H1 (cell line): ENCODE measurements around the gene BABAM2. TPM values are rescaled to one million over a fixed set of nuclear protein-coding genes. Genes with fewer than 3 reads are reported as not detected.

Source experiments
- CTCF ChIA-PET: fragments of 300-600 bp; sonication (Branson Sonifier 250); formaldehyde crosslinking; loops from one replicate; lab custom pipeline; 2021; ENCODE audit not compliant: partially characterized antibody; lab: Charles Lee
- POLR2A ChIA-PET: fragments of 300-600 bp; sonication (Branson Sonifier 250); formaldehyde crosslinking; loops from one replicate; lab custom pipeline; 2021; ENCODE audit warnings: inconsistent platforms; ENCODE audit not compliant: partially characterized antibody; lab: Charles Lee
- DNase-seq, 2 experiments: peaks; one replicate each; pipeline versions ENCODE4 v3.0.0 to v3.0.0-alpha.2; 2010 to 2022; ENCODE audit warnings: low spot score in 2 of 2, low read depth in 1 of 2, mixed read lengths in 1 of 2
- FAIRE-seq: peaks from 2 replicates; lab custom pipeline; 2011; peaks lifted over from hg19 to GRCh38; lab: Jason Lieb, UNC
- H2AFZ ChIP-seq: 2 replicates; pipeline ENCODE4 v1.8.1; 2012; ENCODE audit warnings: low read length, inconsistent platforms
- H2AK5ac ChIP-seq: 2 replicates; pipeline ENCODE4 v1.6.1; 2013; ENCODE audit warnings: low read depth, low read length
- H2BK120ac ChIP-seq: replicated peaks from 2 replicates; pipeline ENCODE3; 2013; ENCODE audit warnings: low read depth, low read length, inconsistent platforms
- H2BK12ac ChIP-seq: 2 replicates; pipeline ENCODE4 v1.6.1; 2013; ENCODE audit warnings: low read depth, low read length
- H2BK15ac ChIP-seq: 2 replicates; pipeline ENCODE4 v1.6.1; 2013; ENCODE audit warnings: low read length
- H2BK20ac ChIP-seq: 2 replicates; pipeline ENCODE4 v1.6.1; 2013; ENCODE audit warnings: low read length
- H2BK5ac ChIP-seq: 2 replicates; pipeline ENCODE4 v1.6.1; 2013; ENCODE audit warnings: low read depth, low read length
- H3K14ac ChIP-seq: 2 replicates; pipeline ENCODE4 v1.6.1; 2013; ENCODE audit warnings: inconsistent platforms; ENCODE audit not compliant: insufficient read length
- H3K18ac ChIP-seq: 2 replicates; pipeline ENCODE4 v1.6.1; 2013; ENCODE audit warnings: low read length; ENCODE audit errors: extremely low read depth
- H3K23ac ChIP-seq: 2 replicates; pipeline ENCODE4 v1.6.1; 2013; ENCODE audit warnings: inconsistent platforms; ENCODE audit not compliant: insufficient read length
- H3K23me2 ChIP-seq: 2 replicates; pipeline ENCODE4 v1.6.1; 2013; ENCODE audit warnings: low read depth, low read length
- H3K27ac ChIP-seq: 2 replicates; pipeline ENCODE4 v1.6.1; 2011; ENCODE audit warnings: low read depth, low read length, inconsistent platforms
- H3K27me3 ChIP-seq, 4 experiments: replicated peaks in 1 of 4; 1 replicate in 1 of 4; 2 replicates in 3 of 4; pipeline versions ENCODE4 v1.6.1 to v1.8.1; 2011 to 2013; ENCODE audit warnings: low read length in 3 of 4, mild to moderate bottlenecking in 3 of 4, inconsistent platforms in 2 of 4, mixed read lengths in 2 of 4, moderate library complexity in 1 of 4; ENCODE audit not compliant: control insufficient read depth in 3 of 4, insufficient read depth in 3 of 4; ENCODE audit errors: extremely low read depth in 1 of 4
- H3K36me3 ChIP-seq, 4 experiments: 2 replicates each; pipeline versions ENCODE4 v1.6.1 to v1.8.1; 2011 to 2013; ENCODE audit warnings: mild to moderate bottlenecking in 4 of 4, low read length in 3 of 4, moderate library complexity in 2 of 4, control low read depth in 1 of 4, inconsistent platforms in 1 of 4; ENCODE audit not compliant: insufficient read depth in 4 of 4, control insufficient read depth in 2 of 4
- H3K4ac ChIP-seq: replicated peaks from 2 replicates; pipeline ENCODE3; 2013; ENCODE audit warnings: low read length, low read depth, mixed read lengths, inconsistent platforms; ENCODE audit not compliant: insufficient read length
- H3K4me1 ChIP-seq, 4 experiments: replicated peaks in 1 of 4; 1 replicate in 1 of 4; 2 replicates in 3 of 4; pipeline versions ENCODE4 v1.6.1 to v1.8.1; 2011 to 2013; ENCODE audit warnings: low read length in 3 of 4, inconsistent platforms in 2 of 4, mixed read lengths in 1 of 4; ENCODE audit not compliant: insufficient read depth in 4 of 4, control insufficient read depth in 3 of 4
- H3K4me2 ChIP-seq, 2 experiments: 2 replicates each; pipeline versions ENCODE4 v1.6.1 to v1.8.1; 2011 to 2013; ENCODE audit warnings: low read depth in 2 of 2, low read length in 2 of 2, control low read depth in 1 of 2, inconsistent platforms in 1 of 2, mild to moderate bottlenecking in 1 of 2; ENCODE audit not compliant: insufficient read depth in 1 of 2
- H3K4me3 ChIP-seq, 4 experiments: fragments of 200-600, 300-600 bp in 1 of 4; sonication (generic), shearing (Covaris generic), sonication (Bioruptor Twin) in 1 of 4; 2 replicates each; pipeline versions ENCODE4 v1.5.1 to v1.8.1; 2011 to 2016; ENCODE audit warnings: low read length in 4 of 4, low read depth in 3 of 4, control low read depth in 2 of 4, inconsistent platforms in 2 of 4, mild to moderate bottlenecking in 2 of 4, mixed read lengths in 1 of 4, moderate library complexity in 1 of 4; ENCODE audit not compliant: insufficient read depth in 2 of 4; ENCODE audit errors: extremely low read depth in 1 of 4
- H3K56ac ChIP-seq: replicated peaks from 2 replicates; pipeline ENCODE3; 2013; ENCODE audit warnings: low read depth, mild to moderate bottlenecking, mixed read lengths, low read length, inconsistent platforms; ENCODE audit not compliant: insufficient read length
- H3K79me1 ChIP-seq: 2 replicates; pipeline ENCODE4 v1.6.1; 2013; ENCODE audit warnings: low read depth, low read length, control low read depth
- H3K79me2 ChIP-seq, 2 experiments: 2 replicates each; pipeline versions ENCODE4 v1.6.1 to v1.8.1; 2012 to 2013; ENCODE audit warnings: low read length in 2 of 2, mild to moderate bottlenecking in 2 of 2, inconsistent platforms in 1 of 2; ENCODE audit not compliant: insufficient read depth in 2 of 2, control insufficient read depth in 1 of 2
- H3K9ac ChIP-seq, 4 experiments: replicated peaks in 1 of 4; 1 replicate in 1 of 4; 2 replicates in 3 of 4; pipeline versions ENCODE4 v1.6.1 to v1.8.1; 2011 to 2013; ENCODE audit warnings: low read depth in 3 of 4, low read length in 3 of 4, control low read depth in 2 of 4, mild to moderate bottlenecking in 2 of 4, moderate library complexity in 2 of 4, inconsistent platforms in 1 of 4; ENCODE audit errors: extremely low read depth in 1 of 4
- H3K9me3 ChIP-seq, 2 experiments: 2 replicates each; pipeline versions ENCODE4 v1.6.1 to v1.8.1; 2012 to 2013; ENCODE audit warnings: mild to moderate bottlenecking in 2 of 2, moderate library complexity in 2 of 2, control low read depth in 1 of 2, inconsistent platforms in 1 of 2, low read depth in 1 of 2, low read length in 1 of 2, mixed read lengths in 1 of 2; ENCODE audit not compliant: insufficient read depth in 2 of 2
- H4K20me1 ChIP-seq, 2 experiments: replicated peaks in 1 of 2; 2 replicates each; pipeline versions ENCODE3 to v1.8.1; 2011 to 2013; ENCODE audit warnings: inconsistent platforms in 2 of 2, low read length in 2 of 2, mild to moderate bottlenecking in 1 of 2; ENCODE audit not compliant: insufficient read depth in 2 of 2, control insufficient read depth in 1 of 2
- H4K5ac ChIP-seq: 2 replicates; pipeline ENCODE4 v1.6.1; 2013; ENCODE audit warnings: low read length, low read depth, mixed read lengths, inconsistent platforms; ENCODE audit not compliant: insufficient read length
- H4K8ac ChIP-seq: 2 replicates; pipeline ENCODE4 v1.8.0; 2013; ENCODE audit warnings: mild to moderate bottlenecking, moderate library complexity, low read length, inconsistent platforms; ENCODE audit not compliant: insufficient read depth; ENCODE audit errors: extremely low read depth
- H4K91ac ChIP-seq: replicated peaks from 2 replicates; pipeline ENCODE3; 2013; ENCODE audit warnings: low read length, mixed read lengths, inconsistent platforms; ENCODE audit not compliant: insufficient read length
- YY1 ChIP-seq: IDR thresholded peaks from 2 replicates; pipeline ENCODE4 v1.6.1; 2011; ENCODE audit warnings: low read depth, mild to moderate bottlenecking, low read length
- WGBS, 2 experiments: shearing (Covaris generic) in 1 of 2; methylation state at CpG; one replicate each; pipeline versions ENCODE4 v1.1.6 to v1.1.7; 2013 to 2015; ENCODE audit warnings: low lambda C conversion rate in 2 of 2, mixed read lengths in 2 of 2, inconsistent platforms in 1 of 2, low coverage in 1 of 2, missing lambda C conversion rate in 1 of 2; ENCODE audit not compliant: insufficient replicate concordance in 2 of 2, insufficient coverage in 1 of 2, insufficient read length in 1 of 2; ENCODE audit errors: extremely low coverage in 1 of 2, missing lambda C conversion rate in 1 of 2; 5-methylcytosine and 5-hydroxymethylcytosine counted together
- polyA plus RNA-seq, 7 experiments: library from polyadenylated mRNA; depleted of rRNA in 3 of 7; stranded (reverse) in 5 of 7; unstranded in 2 of 7; fragments of >200 nt in 5 of 7; fragments of 200-250 nt in 2 of 7; gene quantifications; 1 replicate in 5 of 7; 2 replicates in 1 of 7; 4 replicates in 1 of 7; pipeline versions ENCODE4 v1.2.1 to v1.2.3, GENCODE V29; 2011 to 2013; ENCODE audit warnings: missing spikeins in 2 of 7, mixed read lengths in 2 of 7
- total RNA-seq: library from RNA; stranded (reverse); fragmentation: NEBNext Ultra II Directional; extraction: Animal tissue kit (Norgen Biotek cat#: 25700); gene quantifications from 2 replicates; pipeline ENCODE4 v1.2.1, GENCODE V29; 2021

BABAM2 gene
- total and polyA plus RNA-seq, 2 of the 8 experiments (the other 6 are each of a cell fraction or from before 2014, with no cell fraction given) = 15.8 to 20.9 TPM

- Histone ChIP-seq H3K14ac (no peak overlapping the region), H2BK12ac (no peak overlapping the region), H3K36me3 (no peaks in the 10 kb centered on the region), H4K8ac (no peak overlapping the region), H2BK15ac (no peak overlapping the region), H2AFZ (no peak overlapping the region), H3K27ac (no peak overlapping the region), H3K56ac (no peak overlapping the region), H4K20me1 (no peaks in the 10 kb centered on the region), H3K4me2 (no peak overlapping the region), H4K5ac (no peak overlapping the region), H2AK5ac (no peak overlapping the region), H2BK120ac (no peak overlapping the region), H3K79me2 (no peaks in the 10 kb centered on the region), H2BK5ac (no peak overlapping the region), H3K18ac (no peak overlapping the region), H3K79me1 (no peaks in the 10 kb centered on the region), H3K4me1 (0 out of 7 replicates have a peak, but pooled peaks cover 0 to 2% (median 0%) of the 10 kb centered on the region in 4 experiments), H2BK20ac (no peak overlapping the region), H4K91ac (no peak overlapping the region), H3K9ac (no peak overlapping the region), H3K23me2 (no peaks in the 10 kb centered on the region), H3K4me3 (no peak overlapping the region), H3K4ac (no peak overlapping the region), H3K27me3 (no peaks in the 10 kb centered on the region), H3K9me3 (no peaks in the 10 kb centered on the region), H3K23ac (no peak overlapping the region)
- 87% methylated on average over 2 of the region's 2 CpGs; no CpG with 5 or more reads in 1 of the 2 experiments for WGBS, 2 experiments
- TF ChIP-seq YY1 = no peak
- no peak for FAIRE-seq
- ChIA-PET CTCF (interaction anchor here (1.0 to 1.5 kb wide), 3 partner anchors 9 to 191 kb away, joined by 3 read pairs; no protein-coding TSS in a partner anchor), POLR2A (no interaction called here)
- no peak for DNase-seq
Measured at GRCh38 chr2:27914041-27914804, 23.7 kb downstream of the BABAM2 start.
